HG03439 (cell line): ENCODE measurements around the gene TUBA3C.

ENCODE experiments used
- ATAC-seq: cut with Tn5 transposase; IDR thresholded peaks from one replicate; pipeline ENCODE4 v1.9.1; 2021; ENCODE audit warnings: mild to moderate bottlenecking, moderate library complexity; ENCODE audit not compliant: unreplicated experiment

Gene TUBA3C

GRCh38 chr13:19169496-19169895 is 12.1 kb downstream of the TUBA3C start:
- no peak for ATAC-seq

GRCh38 chr13:19161308-19161707 is 20.3 kb downstream of the TUBA3C start:
- ATAC-seq = no peak

- no peak for ATAC-seq
Observed at GRCh38 chr13:19159761-19160420, 21.7 kb downstream of the TUBA3C start.

GRCh38 chr13:19159181-19159580 is 22.4 kb downstream of the TUBA3C start:
- ATAC-seq = no peak

DNA sequence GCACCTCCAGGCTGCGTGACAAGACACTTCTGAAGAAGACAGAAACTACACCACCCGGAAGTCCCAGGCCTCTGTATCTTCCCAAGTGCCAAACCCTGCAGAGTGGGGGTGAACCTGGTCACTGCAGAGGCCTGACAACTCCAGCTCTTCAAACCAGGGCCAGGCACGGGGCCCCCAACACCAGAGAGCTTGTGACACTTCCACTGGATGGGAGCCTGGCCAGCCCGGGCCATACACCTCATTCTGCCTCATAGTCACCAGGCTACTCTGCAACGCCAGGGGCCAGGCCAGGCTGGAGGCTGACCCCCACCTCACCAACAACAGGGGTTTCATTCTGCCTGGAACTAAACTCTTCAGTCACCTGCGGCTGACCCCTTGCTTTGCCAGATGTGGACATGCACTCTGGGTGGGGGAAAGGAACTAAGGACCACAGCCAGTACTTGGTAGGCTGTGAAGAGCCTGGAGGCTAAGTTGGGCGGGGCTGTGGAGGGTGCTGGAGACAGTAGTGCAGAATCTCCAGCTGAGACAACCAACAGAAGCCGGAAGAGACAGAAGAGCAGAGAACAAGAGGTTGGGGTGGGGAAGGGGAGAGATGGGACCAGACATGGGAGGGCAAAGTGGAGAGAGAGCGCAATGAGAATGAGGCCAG is 23.0 kb downstream of the TUBA3C start:
- ATAC-seq = no peak

DNA sequence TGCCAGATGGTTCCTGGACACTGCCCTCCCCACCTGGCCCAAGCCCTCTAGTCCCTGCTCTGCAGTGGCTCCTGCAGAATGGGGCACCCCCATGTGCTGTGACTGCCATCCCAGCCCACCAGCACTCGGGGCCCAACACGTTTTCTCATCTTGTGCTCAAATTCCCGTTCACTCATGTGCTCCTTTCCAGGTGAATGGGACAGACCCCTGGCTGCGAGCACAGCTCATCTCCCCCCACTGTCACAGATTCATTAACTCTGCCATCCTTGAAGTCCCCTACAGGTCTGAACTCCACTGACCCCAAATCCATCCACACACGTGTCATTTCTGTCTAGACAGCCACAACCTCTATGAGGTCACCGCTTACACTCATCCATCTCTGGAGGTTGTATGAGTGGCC is 23.6 kb downstream of the TUBA3C start:
- no peak for ATAC-seq

- no peak for ATAC-seq
Observed at GRCh38 chr13:19157461-19157860, 24.2 kb downstream of the TUBA3C start.

- ATAC-seq = no peak
Observed at GRCh38 chr13:19156013-19156825, 25.4 kb downstream of the TUBA3C start.

- ATAC-seq = no peak
Observed at GRCh38 chr13:19155321-19155861, 26.2 kb downstream of the TUBA3C start.

- no peak for ATAC-seq
Observed at GRCh38 chr13:19154843-19155242, 26.8 kb downstream of the TUBA3C start.

- no peak for ATAC-seq
Observed at GRCh38 chr13:19153782-19154450, 27.7 kb downstream of the TUBA3C start.

DNA sequence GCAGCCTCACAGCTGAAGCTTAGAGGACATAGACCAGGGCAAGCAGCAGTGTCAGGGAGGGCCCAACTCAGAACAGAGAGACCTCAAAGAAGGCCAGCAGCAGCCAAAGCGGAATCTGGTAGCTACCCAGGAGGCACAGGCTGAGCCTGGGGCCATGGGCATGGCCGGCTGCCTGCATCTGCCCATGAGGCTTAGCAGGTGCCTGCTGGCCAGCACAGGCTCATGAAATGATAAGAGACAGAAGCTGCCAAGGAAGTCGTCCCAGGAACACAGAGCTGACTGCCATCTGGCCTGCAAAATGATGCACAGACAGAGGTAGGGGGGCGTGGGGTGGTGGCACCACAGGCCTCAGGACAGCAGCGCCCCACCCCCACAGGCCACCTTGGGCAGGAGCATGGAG is 29.2 kb downstream of the TUBA3C start:
- ATAC-seq = no peak

DNA sequence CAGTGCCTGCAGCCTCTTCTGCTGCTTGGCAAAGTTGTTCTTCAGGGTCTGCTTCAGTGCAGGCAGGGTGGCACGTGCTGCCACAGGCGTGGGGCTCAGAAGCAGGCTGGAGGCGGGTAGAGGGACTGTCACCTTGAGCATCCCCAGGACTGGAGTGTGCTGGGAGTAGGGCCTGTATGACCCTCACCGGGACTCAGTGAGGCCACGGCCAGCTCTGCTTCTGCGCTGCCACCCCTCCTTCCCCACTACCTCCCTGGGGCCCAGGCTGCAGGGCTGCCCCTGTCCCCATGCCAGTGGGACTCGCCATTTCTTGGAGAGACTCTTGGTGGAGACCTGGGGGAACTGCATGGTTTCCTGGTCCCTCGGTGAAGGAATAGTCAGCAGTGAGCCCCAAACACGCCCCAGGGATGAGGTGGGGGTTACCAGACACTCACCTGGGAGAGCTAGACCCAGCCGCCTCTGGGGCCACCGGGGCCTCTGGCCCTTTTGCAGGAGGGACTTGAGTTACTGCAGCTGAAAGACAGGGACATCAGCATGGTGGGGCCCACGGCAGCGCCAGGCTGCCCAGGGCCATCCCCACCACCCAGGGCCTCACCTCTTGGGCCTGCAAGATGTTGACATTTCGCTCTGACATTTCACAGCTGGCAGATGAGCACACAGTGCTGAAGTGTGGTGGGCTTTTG is 29.9 kb downstream of the TUBA3C start:
- no peak for ATAC-seq

GRCh38 chr13:19150712-19151228 is 30.9 kb downstream of the TUBA3C start:
- no peak for ATAC-seq

DNA sequence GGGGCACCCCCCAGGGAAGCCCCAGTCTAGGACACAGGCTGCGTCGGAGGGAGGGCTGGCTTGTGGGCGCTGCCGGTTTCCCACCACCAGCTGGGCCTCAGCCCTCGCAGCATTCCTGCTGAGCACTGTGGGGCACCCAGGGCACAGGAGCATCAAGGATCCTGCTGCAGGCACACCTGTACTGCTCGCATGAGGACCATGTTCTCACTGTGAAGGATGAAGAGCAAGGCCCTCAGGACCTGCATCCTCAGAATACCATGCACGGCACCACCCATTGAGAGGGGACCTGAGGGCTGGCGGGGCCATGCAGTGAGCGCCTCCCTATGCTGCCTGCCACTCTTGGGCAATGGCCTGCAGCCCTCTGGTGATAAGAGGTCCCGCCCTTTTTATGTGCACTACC is 31.4 kb downstream of the TUBA3C start:
- ATAC-seq = no peak

DNA sequence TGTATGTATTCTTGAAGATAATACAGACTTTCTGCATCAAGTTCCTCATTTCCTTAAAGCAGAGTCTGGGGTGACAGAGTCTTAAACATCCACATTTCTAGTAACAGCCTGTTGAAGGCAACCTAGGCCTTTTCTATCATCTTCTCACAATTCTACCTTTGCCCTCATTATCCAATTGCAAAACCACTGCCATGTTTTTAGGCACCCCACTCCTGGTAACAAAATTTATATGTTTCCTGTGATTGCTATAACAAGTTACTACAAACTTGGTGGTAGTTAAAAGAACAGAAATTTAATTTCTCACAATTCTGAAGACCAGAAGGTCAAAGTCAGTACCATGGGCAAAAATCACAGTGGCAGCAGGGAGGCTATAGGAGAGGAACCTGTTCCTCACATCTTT is 33.1 kb downstream of the TUBA3C start:
- no peak for ATAC-seq
